Endodermal cell (in vitro differentiated cells): ENCODE data around the gene NCK2. TPM values are rescaled to one million over a fixed set of nuclear protein-coding genes. Genes with fewer than 3 reads are reported as not detected.

Source experiments
- DNase-seq: peaks from one replicate; pipeline ENCODE4 v3.0.0-alpha.2; 2017
- H3K27ac ChIP-seq: 2 replicates; pipeline ENCODE4 v1.5.1; 2013; ENCODE audit warnings: mild to moderate bottlenecking, low read depth, low read length, moderate library complexity
- H3K27me3 ChIP-seq: 2 replicates; pipeline ENCODE4 v1.6.1; 2013; ENCODE audit warnings: mild to moderate bottlenecking, low read length, moderate library complexity; ENCODE audit not compliant: insufficient read depth, control insufficient read depth, poor library complexity, severe bottlenecking
- H3K36me3 ChIP-seq: 2 replicates; pipeline ENCODE4 v1.7.0; 2013; ENCODE audit warnings: mild to moderate bottlenecking, low read length, moderate library complexity; ENCODE audit not compliant: control insufficient read depth, insufficient read depth
- H3K4me1 ChIP-seq: one replicate; pipeline ENCODE4 v1.7.0; 2013; ENCODE audit warnings: low read length; ENCODE audit not compliant: control insufficient read depth, insufficient read depth
- H3K4me3 ChIP-seq: 2 replicates; pipeline ENCODE4 v1.5.1; 2013; ENCODE audit warnings: mild to moderate bottlenecking, low read length, moderate library complexity
- H3K9ac ChIP-seq: 2 replicates; pipeline ENCODE4 v1.6.1; 2013; ENCODE audit warnings: mild to moderate bottlenecking, low read length, moderate library complexity; ENCODE audit not compliant: poor library complexity, severe bottlenecking; ENCODE audit errors: extremely low read depth
- H3K9me3 ChIP-seq: 2 replicates; pipeline ENCODE4 v1.6.1; 2013; ENCODE audit warnings: mild to moderate bottlenecking, low read length, moderate library complexity; ENCODE audit not compliant: control insufficient read depth
- H3K27ac Mint-ChIP-seq: 2 replicates; pipeline ENCODE4 v1.8.0; 2020; ENCODE audit warnings: mixed read lengths
- H3K27me3 Mint-ChIP-seq: 2 replicates; pipeline ENCODE4 v1.8.0; 2021; ENCODE audit warnings: mild to moderate bottlenecking, mixed read lengths; ENCODE audit not compliant: insufficient read depth
- H3K36me3 Mint-ChIP-seq: 2 replicates; pipeline ENCODE4 v1.8.0; 2020; ENCODE audit warnings: low read depth, mixed read lengths
- H3K4me1 Mint-ChIP-seq: 2 replicates; pipeline ENCODE4 v1.8.0; 2020; ENCODE audit warnings: mixed read lengths
- H3K4me3 Mint-ChIP-seq: 2 replicates; pipeline ENCODE4 v1.8.0; 2020; ENCODE audit warnings: mild to moderate bottlenecking, moderate library complexity, mixed read lengths
- H3K9me3 Mint-ChIP-seq: 2 replicates; pipeline ENCODE4 v1.8.0; 2020; ENCODE audit warnings: mild to moderate bottlenecking, mixed read lengths
- CTCF ChIP-seq: fragments of 200-600 bp; sonication (generic); conservative IDR thresholded peaks from 2 replicates; pipeline ENCODE4 v1.5.0; 2021; ENCODE audit warnings: antibody characterized with exemption, mild to moderate bottlenecking
- WGBS, 2 experiments: methylation state at CpG; one replicate each; pipeline versions ENCODE4 v1.1.5 to v1.1.7; 2013; ENCODE audit warnings: missing lambda C conversion rate in 2 of 2, mixed read lengths in 1 of 2; ENCODE audit not compliant: insufficient coverage in 1 of 2, insufficient read length in 1 of 2; 5-methylcytosine and 5-hydroxymethylcytosine counted together
- total RNA-seq, 2 donors: library from RNA; stranded (reverse); fragmentation: NEBNext Ultra II Directional in 1 of 2; extraction: Animal tissue kit (Norgen Biotek cat#: 25700) in 1 of 2; gene quantifications; 2 replicates in 1 of 2; 3 replicates in 1 of 2; pipeline ENCODE4 v1.2.1, GENCODE V29; 2021

The NCK2 gene
- total RNA-seq, 2 donors from 2014 or later, result 58.9 to 63.8 TPM

DNA sequence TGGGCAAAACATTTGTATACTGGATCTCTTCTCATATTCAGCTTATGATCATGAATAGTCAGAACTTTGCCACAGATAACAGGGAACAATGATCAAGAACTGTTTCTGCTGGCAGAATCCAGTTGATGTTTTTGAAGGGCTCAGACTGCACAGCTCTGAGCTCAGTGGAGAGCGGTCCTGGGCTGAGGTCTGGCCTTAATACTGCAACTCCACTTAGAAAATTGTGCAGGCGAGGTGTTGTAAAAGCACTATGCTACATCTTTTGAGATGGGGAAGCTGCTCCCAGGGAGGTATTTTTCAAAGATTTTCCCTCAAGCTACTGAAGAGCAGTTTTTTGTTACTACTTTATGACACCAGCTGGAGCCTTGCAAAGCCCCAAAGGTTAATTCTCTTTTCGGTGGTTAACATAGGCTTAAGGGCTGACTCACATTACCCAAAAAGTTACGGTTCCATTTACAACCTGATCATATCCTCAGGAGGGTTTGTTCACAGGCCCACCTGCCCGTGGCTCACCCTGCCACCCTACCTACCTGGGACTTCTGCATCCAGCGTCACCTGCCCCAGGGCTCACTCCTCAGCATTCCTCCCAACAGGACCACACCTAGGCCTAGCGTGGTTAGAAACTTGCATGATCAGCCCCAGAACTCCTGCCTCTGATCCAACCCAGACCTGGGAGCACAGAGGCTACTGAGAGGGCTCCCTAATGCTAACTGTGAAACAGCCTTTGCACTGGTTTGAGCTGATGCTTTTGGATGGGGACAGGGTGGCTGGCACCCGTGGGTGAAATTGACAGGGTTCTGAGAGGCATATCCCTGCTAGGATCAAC lies 114.4 kb downstream of the NCK2 start:
- 83 to 92% methylated on average over 5 to 8 of the region's 8 CpGs for WGBS, 2 experiments
- Histone ChIP-seq H3K4me1 (no peaks in the 10 kb centered on the region), H3K27me3 (no peaks in the 10 kb centered on the region), H3K9ac (no peak overlapping the region), H3K27ac (no peak overlapping the region), H3K9me3 (no peaks in the 10 kb centered on the region), H3K4me3 (no peak overlapping the region), H3K36me3 (peaks cover 42% of the 10 kb centered on the region)
- Mint-ChIP-seq H3K27me3 (no peaks in the 10 kb centered on the region), H3K27ac (no peak overlapping the region), H3K4me3 (no peak overlapping the region), H3K9me3 (no peaks in the 10 kb centered on the region), H3K36me3 (peaks cover 25% of the 10 kb centered on the region), H3K4me1 (peaks cover 14% of the 10 kb centered on the region)
- TF ChIP-seq CTCF, result no peak
- DNase-seq, result peak; percentile 17

DNA sequence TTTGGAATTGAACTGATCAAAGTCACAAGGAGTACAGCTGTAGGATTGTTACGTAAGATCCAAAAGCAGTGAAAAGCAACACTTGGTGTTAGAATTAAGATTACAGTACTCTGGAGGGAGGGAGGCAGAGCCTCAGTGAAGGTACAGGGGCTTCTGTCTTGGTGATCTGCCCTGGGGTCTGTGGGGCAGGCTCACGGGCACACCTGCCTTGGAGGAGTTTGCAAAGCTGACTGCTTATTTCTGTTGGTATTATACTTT lies 114.9 kb downstream of the NCK2 start:
- H3K4me3 ChIP-seq, result no peak overlapping the region
- H3K9me3 ChIP-seq, result no peaks in the 10 kb centered on the region
- 95 to 100% methylated on average over 2 of the region's 2 CpGs for WGBS, 2 experiments
- TF ChIP-seq CTCF, result no peak
- DNase-seq, result no peak
- Mint-ChIP-seq H3K27ac (no peak overlapping the region), H3K4me3 (no peak overlapping the region), H3K36me3 (peaks cover 25% of the 10 kb centered on the region), H3K9me3 (no peaks in the 10 kb centered on the region), H3K4me1 (peaks cover 19% of the 10 kb centered on the region), H3K27me3 (no peaks in the 10 kb centered on the region)
- no peak overlapping the region for H3K9ac ChIP-seq
- H3K27ac ChIP-seq, result no peak overlapping the region
- no peaks in the 10 kb centered on the region for H3K4me1 ChIP-seq
- H3K36me3 ChIP-seq, result peaks cover 42% of the 10 kb centered on the region
- H3K27me3 ChIP-seq, result no peaks in the 10 kb centered on the region

DNA sequence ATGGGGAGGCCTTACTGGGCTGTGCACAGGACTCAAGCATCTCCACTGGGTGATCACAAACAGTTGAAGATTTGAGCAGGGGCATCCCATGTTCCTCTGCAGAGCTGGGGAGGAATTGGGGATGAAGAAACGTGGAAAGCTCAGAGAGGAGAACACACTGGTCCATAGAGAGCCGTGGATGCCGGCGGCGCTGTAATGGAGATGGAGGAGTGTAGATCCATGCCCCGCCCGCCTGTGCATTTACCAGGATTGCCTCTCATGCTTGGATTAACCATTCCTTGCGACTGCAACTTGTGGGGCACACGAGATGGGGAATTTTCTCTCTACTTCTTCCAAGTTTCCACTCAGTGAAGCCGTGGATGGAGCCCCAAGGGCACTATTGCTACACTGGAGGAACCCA lies 115.9 kb downstream of the NCK2 start:
- no peak overlapping the region for H3K4me3 Mint-ChIP-seq
- peaks cover 15% of the 10 kb centered on the region for H3K36me3 Mint-ChIP-seq
- peak; percentile 22 for DNase-seq
- WGBS, 2 experiments, result 96 to 98% methylated on average over 10 of the region's 10 CpGs
- no peaks in the 10 kb centered on the region for H3K27me3 Mint-ChIP-seq
- no peak overlapping the region for H3K27ac ChIP-seq
- H3K4me1 Mint-ChIP-seq, result peaks cover 24% of the 10 kb centered on the region
- H3K9me3 ChIP-seq, result no peaks in the 10 kb centered on the region
- H3K27ac Mint-ChIP-seq, result no peak overlapping the region
- no peaks in the 10 kb centered on the region for H3K27me3 ChIP-seq
- H3K4me1 ChIP-seq, result no peaks in the 10 kb centered on the region
- H3K9ac ChIP-seq, result no peak overlapping the region
- H3K4me3 ChIP-seq, result no peak overlapping the region
- no peaks in the 10 kb centered on the region for H3K9me3 Mint-ChIP-seq
- TF ChIP-seq CTCF, result no peak
- H3K36me3 ChIP-seq, result peaks cover 33% of the 10 kb centered on the region
